ENCODE results near the gene CA5B.
"Not testable (repeated sequence)": the region's sequence is repeated elsewhere in the genome, so short reads cannot be mapped to it uniquely, and the experiment has no call there.

CA5B gene, protein sequence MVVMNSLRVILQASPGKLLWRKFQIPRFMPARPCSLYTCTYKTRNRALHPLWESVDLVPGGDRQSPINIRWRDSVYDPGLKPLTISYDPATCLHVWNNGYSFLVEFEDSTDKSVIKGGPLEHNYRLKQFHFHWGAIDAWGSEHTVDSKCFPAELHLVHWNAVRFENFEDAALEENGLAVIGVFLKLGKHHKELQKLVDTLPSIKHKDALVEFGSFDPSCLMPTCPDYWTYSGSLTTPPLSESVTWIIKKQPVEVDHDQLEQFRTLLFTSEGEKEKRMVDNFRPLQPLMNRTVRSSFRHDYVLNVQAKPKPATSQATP

GRCh38 chrX:15737959-15738902, at the start of gene CA5B:
CA5B (plus strand) TSS chrX:15738270; CDS start chrX:15750024, 11,754 bp downstream.
- DNase-seq, result peak; percentile 84

DNA sequence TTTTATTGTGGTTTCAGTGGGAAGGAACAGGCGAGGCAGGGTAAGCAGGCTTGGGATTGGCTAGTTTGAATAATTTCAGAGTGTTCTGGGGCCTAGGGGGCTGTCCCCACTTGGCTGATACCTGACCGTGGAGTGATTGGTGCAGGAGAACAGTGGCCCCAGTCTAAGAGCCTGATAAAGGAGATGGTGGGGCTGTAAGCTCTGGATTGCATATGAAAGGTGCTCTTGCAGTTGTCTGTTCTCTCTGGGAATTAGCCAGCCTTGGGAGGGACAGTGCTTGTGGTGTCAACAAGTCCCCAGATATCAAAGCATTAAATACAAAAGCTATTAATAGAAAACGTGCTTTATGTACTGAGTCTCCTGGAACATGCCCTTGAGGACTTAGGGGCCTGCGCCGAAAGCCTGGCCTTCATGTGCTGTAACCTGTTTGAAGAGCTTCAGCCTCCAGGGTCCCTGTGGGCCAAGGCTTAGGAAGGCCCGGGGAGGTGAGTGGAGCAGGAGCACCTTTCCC, 43.1 kb upstream of the CA5B start:
- no peak for DNase-seq

GRCh38 chrX:15696516-15696915, 41.6 kb upstream of the CA5B start:
- no peak for DNase-seq

GRCh38 chrX:15702488-15703371, 35.3 kb upstream of the CA5B start:
- no peak for DNase-seq

GRCh38 chrX:15703809-15704208, 34.3 kb upstream of the CA5B start:
- not testable (repeated sequence) for DNase-seq

DNA sequence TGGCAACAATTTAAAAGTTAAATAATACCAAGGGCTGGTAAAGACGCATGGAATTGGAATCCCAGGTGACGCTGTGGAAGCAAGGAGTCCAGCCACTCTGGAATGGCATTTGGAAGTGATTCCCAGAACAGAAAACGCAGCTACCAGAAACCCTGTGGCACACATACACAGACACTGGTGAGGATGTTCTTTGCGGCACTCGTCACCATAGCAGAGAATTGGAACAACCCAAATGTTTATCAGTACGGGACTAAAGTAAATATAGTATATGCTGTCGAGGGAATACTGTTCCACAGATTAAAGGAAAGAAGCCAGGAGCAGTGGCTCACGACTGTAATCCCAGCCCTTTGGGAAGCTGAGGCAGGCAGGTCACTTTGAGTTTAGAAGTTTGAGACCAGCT, 33.8 kb upstream of the CA5B start:
- not testable (repeated sequence) for DNase-seq

- no peak for DNase-seq
These were observed 23.5 kb upstream of the CA5B start for GRCh38 chrX:15714529-15714928.

GRCh38 chrX:15718283-15718970, 19.6 kb upstream of the CA5B start:
- DNase-seq, result no peak

GRCh38 chrX:15719324-15719968, 18.6 kb upstream of the CA5B start:
- DNase-seq, result no peak

DNA sequence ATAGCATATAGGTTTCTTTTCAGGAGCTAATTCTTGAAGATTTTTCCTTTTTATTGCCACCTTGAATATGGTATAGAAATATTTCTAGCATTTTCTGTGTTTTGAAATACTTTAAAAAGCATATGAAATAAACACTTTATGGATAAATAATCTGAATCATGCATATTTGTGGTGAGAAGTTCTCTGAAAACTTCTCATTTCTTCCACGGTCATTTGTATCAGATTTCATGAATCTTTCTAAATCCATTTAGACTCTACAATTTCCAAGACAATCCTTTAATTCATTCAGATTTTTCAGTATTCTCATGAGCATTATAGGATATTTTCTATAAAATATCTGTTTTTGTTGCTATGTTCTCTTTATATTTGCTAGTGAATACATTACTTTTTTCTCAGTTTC, 16.2 kb upstream of the CA5B start:
- no peak for DNase-seq

DNA sequence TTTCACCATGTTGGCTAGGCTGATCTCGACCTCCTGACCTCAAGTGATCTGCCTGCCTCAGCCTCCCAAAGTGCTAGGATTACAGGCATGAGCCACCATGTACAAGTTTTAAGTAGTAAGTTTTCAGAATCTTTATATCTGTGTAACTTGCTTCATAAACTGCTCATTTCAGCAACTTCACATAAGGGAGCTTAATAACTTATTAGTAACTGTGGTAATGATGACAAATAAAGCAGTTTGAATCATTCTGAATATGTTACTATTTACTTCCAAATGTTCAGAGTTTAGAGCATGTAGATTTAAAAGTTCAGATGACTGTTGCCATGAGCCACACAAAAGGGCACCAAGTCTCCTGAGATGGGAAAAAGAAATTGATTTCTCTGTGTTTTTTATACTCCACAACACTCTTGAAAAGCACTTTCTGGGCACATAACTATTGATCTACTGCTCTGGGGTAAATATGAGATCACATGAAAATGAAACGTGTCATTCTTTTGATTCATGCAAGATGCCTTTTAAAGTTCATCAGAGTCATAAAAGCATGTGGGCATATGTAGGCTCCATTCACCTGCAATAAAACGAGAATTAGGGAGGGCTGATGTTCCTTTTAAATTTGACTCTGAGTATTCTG, 14.1 kb upstream of the CA5B start:
- DNase-seq, result no peak

- no peak for DNase-seq
These were observed 13.2 kb upstream of the CA5B start for GRCh38 chrX:15724911-15725310.

GRCh38 chrX:15731368-15731767, 6.7 kb upstream of the CA5B start:
- not testable (repeated sequence) for DNase-seq

DNA sequence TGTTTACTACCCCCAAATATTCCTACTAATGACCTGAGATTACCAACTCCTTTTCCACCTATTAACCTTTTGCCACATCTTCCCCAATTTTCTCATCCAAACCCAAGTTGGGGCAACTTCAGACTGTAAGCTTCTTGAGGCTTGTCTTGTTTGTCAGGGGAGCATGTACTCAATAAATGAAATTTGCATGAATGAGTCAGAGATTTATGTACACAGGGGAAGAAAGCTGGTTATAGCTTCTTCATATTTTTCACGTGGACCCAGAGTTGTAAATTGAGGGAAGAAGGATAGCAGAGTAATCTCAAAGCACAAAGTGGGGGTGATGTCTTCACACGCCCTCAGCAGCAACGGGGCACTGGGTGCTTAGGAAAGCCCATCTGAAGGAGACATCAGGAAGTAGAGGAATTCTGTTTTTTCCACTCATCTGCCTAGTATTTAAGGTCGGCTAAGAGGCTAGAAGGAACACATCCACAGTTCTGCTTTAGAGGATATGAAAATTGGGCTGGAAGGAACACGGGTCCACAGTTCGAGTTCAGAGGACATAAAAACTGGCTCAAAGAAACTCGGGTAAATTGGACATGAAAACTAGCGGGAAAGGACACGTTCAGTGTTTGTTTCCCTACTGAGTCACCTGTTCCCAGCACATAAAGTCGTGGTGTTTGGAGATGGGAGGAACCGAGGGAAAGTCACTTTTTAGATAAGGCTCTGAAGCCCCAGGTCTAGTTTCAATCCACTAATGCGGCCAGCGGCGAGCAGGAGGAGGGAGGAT, 696 bp upstream of the CA5B start:
- no peak for DNase-seq

- DNase-seq, result no peak
These were observed 1.8 kb downstream of the CA5B start for GRCh38 chrX:15739886-15740285.

- DNase-seq, result no peak
These were observed 6.3 kb downstream of the CA5B start for GRCh38 chrX:15744181-15744867.

GRCh38 chrX:15745179-15745578, 7.1 kb downstream of the CA5B start:
- DNase-seq, result no peak

- DNase-seq, result not testable (repeated sequence)
These were observed 8.6 kb downstream of the CA5B start for GRCh38 chrX:15746651-15747050.

DNA sequence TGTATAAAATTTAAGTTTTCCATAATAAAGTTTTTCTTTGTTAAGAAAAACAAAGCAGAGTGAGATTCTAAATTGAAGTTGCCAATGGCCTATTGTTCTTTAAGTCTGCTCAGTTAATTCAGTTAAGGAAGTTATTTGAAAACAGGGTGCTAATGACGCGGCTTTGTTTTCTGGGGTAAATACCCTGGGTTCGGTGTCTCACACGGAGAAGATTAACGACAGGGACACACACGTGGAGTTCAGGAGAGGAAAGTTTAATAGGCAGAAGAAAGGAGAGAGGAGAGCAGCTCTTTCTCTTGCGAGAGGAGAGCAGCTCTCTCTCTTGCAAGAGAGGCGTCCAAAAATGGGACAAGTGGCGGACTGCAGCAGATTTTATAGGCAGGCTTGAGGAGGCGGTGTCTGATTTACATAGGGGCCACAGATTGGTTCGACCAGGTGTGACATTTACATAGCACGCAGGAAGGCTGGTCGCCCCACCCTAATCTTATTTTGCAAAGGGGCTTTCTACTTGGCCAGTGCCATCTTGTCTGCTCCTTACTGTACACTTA, 9.6 kb downstream of the CA5B start:
- no peak for DNase-seq

Data from right forelimb (tissue), 1 donor.